CD14-positive monocyte (primary cell): ENCODE data around the gene EIPR1. TPM values are rescaled to one million over a fixed set of nuclear protein-coding genes. Genes with fewer than 3 reads are reported as not detected.

Experiments used
- DNase-seq, 3 donors: peaks; one replicate each; pipeline ENCODE4 v3.0.0-alpha.2; 2011 to 2022
- H2AFZ ChIP-seq: 2 replicates; pipeline ENCODE4 v1.6.0; 2012; ENCODE audit warnings: mild to moderate bottlenecking, low read depth, low read length, inconsistent platforms; ENCODE audit not compliant: insufficient read depth, poor library complexity, severe bottlenecking
- H3K27ac ChIP-seq, 2 donors: 1 replicate in 1 of 2; 2 replicates in 1 of 2; pipeline ENCODE4 v1.5.1; 2012 to 2013; ENCODE audit warnings: low read length in 2 of 2, control low read depth in 1 of 2, inconsistent platforms in 1 of 2, low read depth in 1 of 2, mild to moderate bottlenecking in 1 of 2
- H3K27me3 ChIP-seq, 2 donors: one replicate each; pipeline versions ENCODE4 v1.6.0 to v1.6.1; 2011 to 2013; ENCODE audit warnings: low read length in 2 of 2; ENCODE audit not compliant: control insufficient read depth in 2 of 2, insufficient read depth in 2 of 2
- H3K36me3 ChIP-seq, 2 donors: replicated peaks in 1 of 2; 1 replicate in 1 of 2; 2 replicates in 1 of 2; pipeline versions ENCODE4 v1.5.1 to v1.6.1; 2012 to 2013; ENCODE audit warnings: low read length in 2 of 2, control low read depth in 1 of 2, inconsistent platforms in 1 of 2, mild to moderate bottlenecking in 1 of 2; ENCODE audit not compliant: insufficient read depth in 2 of 2, control insufficient read depth in 1 of 2
- H3K4me1 ChIP-seq, 2 donors: 1 replicate in 1 of 2; 2 replicates in 1 of 2; pipeline versions ENCODE4 v1.5.1 to v1.6.1; 2012 to 2013; ENCODE audit warnings: low read length in 2 of 2, control low read depth in 1 of 2, inconsistent platforms in 1 of 2, mild to moderate bottlenecking in 1 of 2, moderate library complexity in 1 of 2; ENCODE audit not compliant: insufficient read depth in 2 of 2, control insufficient read depth in 1 of 2
- H3K4me2 ChIP-seq: replicated peaks from 2 replicates; pipeline ENCODE3; 2012; ENCODE audit warnings: low read length, moderate library complexity, mild to moderate bottlenecking; ENCODE audit not compliant: poor library complexity, severe bottlenecking; ENCODE audit errors: extremely low read depth
- H3K4me3 ChIP-seq, 3 experiments: fragments of 200-600 bp in 1 of 3; sonication (generic) in 1 of 3; replicated peaks in 1 of 3; 1 replicate in 2 of 3; 2 replicates in 1 of 3; pipeline ENCODE4 v1.5.1; 2011 to 2013; ENCODE audit warnings: low read length in 3 of 3, mild to moderate bottlenecking in 3 of 3, control low read depth in 2 of 3, low read depth in 2 of 3, inconsistent platforms in 1 of 3, moderate library complexity in 1 of 3
- H3K79me2 ChIP-seq: 2 replicates; pipeline ENCODE4 v1.6.0; 2012; ENCODE audit warnings: mild to moderate bottlenecking, control low read depth, inconsistent platforms, low read length, moderate library complexity; ENCODE audit not compliant: insufficient read depth
- H3K9ac ChIP-seq: 2 replicates; pipeline ENCODE4 v1.6.0; 2017; ENCODE audit warnings: low read length, mild to moderate bottlenecking; ENCODE audit not compliant: insufficient read depth, poor library complexity, severe bottlenecking
- H3K9me3 ChIP-seq, 2 donors: replicated peaks in 1 of 2; 1 replicate in 1 of 2; 2 replicates in 1 of 2; pipeline versions ENCODE4 v1.5.1 to v1.6.1; 2012 to 2013; ENCODE audit warnings: low read length in 2 of 2, control low read depth in 1 of 2; ENCODE audit not compliant: control insufficient read depth in 1 of 2, insufficient read depth in 1 of 2
- H4K20me1 ChIP-seq: 2 replicates; pipeline ENCODE4 v1.6.0; 2012; ENCODE audit warnings: mild to moderate bottlenecking, low read length, control low read depth, moderate library complexity; ENCODE audit not compliant: insufficient read depth
- H3K27ac Mint-ChIP-seq, 7 donors: one replicate each; pipeline ENCODE4 v1.8.0; 2020; ENCODE audit warnings: mild to moderate bottlenecking in 7 of 7, mixed read lengths in 7 of 7, moderate library complexity in 6 of 7, inconsistent platforms in 2 of 7
- H3K27me3 Mint-ChIP-seq, 3 donors: one replicate each; pipeline ENCODE4 v1.8.0; 2021 to 2022; ENCODE audit warnings: low read depth in 3 of 3, mild to moderate bottlenecking in 3 of 3, mixed read lengths in 3 of 3, moderate library complexity in 3 of 3, inconsistent platforms in 1 of 3
- H3K36me3 Mint-ChIP-seq, 2 donors: one replicate each; pipeline ENCODE4 v1.8.0; 2020; ENCODE audit warnings: mixed read lengths in 2 of 2, inconsistent platforms in 1 of 2, mild to moderate bottlenecking in 1 of 2
- H3K4me1 Mint-ChIP-seq: one replicate; pipeline ENCODE4 v1.8.0; 2020; ENCODE audit warnings: mild to moderate bottlenecking, mixed read lengths
- H3K4me3 Mint-ChIP-seq, 2 donors: one replicate each; pipeline ENCODE4 v1.8.0; 2020; ENCODE audit warnings: mild to moderate bottlenecking in 2 of 2, mixed read lengths in 2 of 2, moderate library complexity in 1 of 2
- H3K9me3 Mint-ChIP-seq, 7 donors: one replicate each; pipeline ENCODE4 v1.8.0; 2020 to 2022; ENCODE audit warnings: mixed read lengths in 7 of 7, mild to moderate bottlenecking in 6 of 7, moderate library complexity in 6 of 7, inconsistent platforms in 2 of 7
- CTCF ChIP-seq: fragments of 200-600 bp; IDR thresholded peaks from one replicate; pipeline ENCODE4 v1.8.0; 2022; ENCODE audit warnings: antibody characterized with exemption, mild to moderate bottlenecking
- WGBS: methylation state at CpG from one replicate; pipeline ENCODE4 v1.1.5; 2013; ENCODE audit warnings: missing lambda C conversion rate; ENCODE audit not compliant: insufficient coverage; 5-methylcytosine and 5-hydroxymethylcytosine counted together
- intact Hi-C, 2 donors: fragments of 100-400 bp; cut with micrococcal nuclease; formaldehyde crosslinking; loops; one replicate each; pipeline versions ENCODE4 v1.15.0 to v1.15.1; 2023
- polyA plus RNA-seq, 3 donors: library from polyadenylated mRNA; depleted of rRNA in 1 of 3; unstranded in 2 of 3; stranded (reverse) in 1 of 3; fragments of 300-500 nt in 2 of 3; fragments of >200 nt in 1 of 3; fragmentation: Illumina TruSeq in 2 of 3; gene quantifications; 1 replicate in 2 of 3; 2 replicates in 1 of 3; pipeline ENCODE4 v1.2.3, GENCODE V29; 2012 to 2021

The EIPR1 gene
- polyA plus RNA-seq, 3 donors = 19.0 to 22.4 (median 20.8) TPM

GRCh38 chr2:3296182-3296972 lies 81.2 kb downstream of the EIPR1 start:
- TF ChIP-seq CTCF = no peak
- H3K4me1 ChIP-seq = no peaks in the 10 kb centered on the region
- Mint-ChIP-seq H3K9me3 (peaks cover 2 to 5% (median 4%) of the 10 kb centered on the region in 7 donors), H3K4me3 (no peak overlapping the region), H3K27me3 (peaks cover 0 to 2% (median 0%) of the 10 kb centered on the region in 3 donors), H3K4me1 (no peaks in the 10 kb centered on the region), H3K36me3 (peaks cover 18 to 26% of the 10 kb centered on the region in 2 donors), H3K27ac (no peak overlapping the region)
- H4K20me1 ChIP-seq = no peaks in the 10 kb centered on the region
- H3K9ac ChIP-seq = no peak overlapping the region
- intact Hi-C loops = no loop called here
- no peaks in the 10 kb centered on the region for H3K9me3 ChIP-seq
- H2AFZ ChIP-seq = no peak overlapping the region
- WGBS = 100% methylated on average over 3 of the region's 4 CpGs
- no peak overlapping the region for H3K4me3 ChIP-seq
- H3K36me3 ChIP-seq = peaks cover 0 to 9% of the 10 kb centered on the region in 2 donors
- DNase-seq = no peak
- H3K27me3 ChIP-seq = no peaks in the 10 kb centered on the region
- no peak overlapping the region for H3K4me2 ChIP-seq
- no peaks in the 10 kb centered on the region for H3K79me2 ChIP-seq
- no peak overlapping the region for H3K27ac ChIP-seq

- H3K4me1 Mint-ChIP-seq = no peaks in the 10 kb centered on the region
- TF ChIP-seq CTCF = no peak
- no peak overlapping the region for H3K9ac ChIP-seq
- H3K9me3 Mint-ChIP-seq = peaks cover 2 to 18% (median 8%) of the 10 kb centered on the region in 7 donors
- H3K4me3 Mint-ChIP-seq = no peak overlapping the region
- H3K27me3 Mint-ChIP-seq = no peaks in the 10 kb centered on the region
- no peak overlapping the region for H3K4me3 ChIP-seq
- H3K36me3 ChIP-seq = peaks cover 0 to 5% of the 10 kb centered on the region in 2 donors
- H3K9me3 ChIP-seq = peaks cover 5 to 17% of the 10 kb centered on the region in 2 donors
- no peak overlapping the region for H3K4me2 ChIP-seq
- no peak overlapping the region for H2AFZ ChIP-seq
- intact Hi-C loops = no loop called here
- H3K27ac Mint-ChIP-seq = no peak overlapping the region
- no peak overlapping the region for H3K27ac ChIP-seq
- H4K20me1 ChIP-seq = no peaks in the 10 kb centered on the region
- peaks cover 13 to 22% of the 10 kb centered on the region in 2 donors for H3K36me3 Mint-ChIP-seq
- no peaks in the 10 kb centered on the region for H3K4me1 ChIP-seq
- H3K79me2 ChIP-seq = peaks cover 2% of the 10 kb centered on the region
- no peak for DNase-seq
- H3K27me3 ChIP-seq = no peaks in the 10 kb centered on the region
- 97% methylated on average over 4 of the region's 4 CpGs for WGBS
Observed at GRCh38 chr2:3294493-3294892, 83.1 kb downstream of the EIPR1 start.
